HepG2 (cell line): Measurements from ENCODE around the gene RAG2. TPM values are rescaled to one million over a fixed set of nuclear protein-coding genes. Genes with fewer than 3 reads are reported as not detected.

Experiments
- ATAC-seq: fragments of 200-7000 bp; cut with Tn5 transposase; 3 replicates; pipeline ENCODE4 v1.9.1; 2020; ENCODE audit warnings: mild to moderate bottlenecking, moderate library complexity
- BruUV-seq: library from RNA; stranded (reverse); fragments of 400-500 nt; replicated peaks from 2 replicates; lab custom pipeline; 2021; lab: Mats Ljungman, UMichigan
- CTCF ChIA-PET: fragments of 300-600 bp; formaldehyde crosslinking; extraction: SDS; loops from one replicate; lab custom pipeline; 2021; ENCODE audit warnings: low total read pairs, inconsistent platforms, low intra/inter-chr PET ratio; lab: Yijun Ruan, JAX
- POLR2A ChIA-PET: fragments of 350-600 bp; sonication (Branson Sonifier 250); formaldehyde crosslinking; loops from one replicate; lab custom pipeline; 2020; ENCODE audit warnings: antibody characterized with exemption, inconsistent platforms; lab: Yijun Ruan, JAX
- DNase-seq: peaks from one replicate; pipeline ENCODE4 v3.0.0-alpha.2; 2015; ENCODE audit warnings: low spot score
- FAIRE-seq: peaks from 3 replicates; lab custom pipeline; 2011; peaks lifted over from hg19 to GRCh38; lab: Jason Lieb, UNC
- H2AFZ ChIP-seq: one replicate; pipeline ENCODE4 v1.6.1; 2011; ENCODE audit warnings: low read length, inconsistent platforms
- H3K27ac ChIP-seq: fragments of 300-600 bp; 3 replicates; pipeline ENCODE4 v1.8.0; 2011; ENCODE audit warnings: mixed run types, mild to moderate bottlenecking, mixed read lengths, low read length, inconsistent platforms; ENCODE audit not compliant: insufficient read depth; ENCODE audit errors: extremely low read length
- H3K27me3 ChIP-seq, 2 experiments: fragments of 200-600 bp in 1 of 2; 2 replicates in 1 of 2; 3 replicates in 1 of 2; pipeline versions ENCODE4 v1.6.0 to v1.8.0; 2011; ENCODE audit warnings: low read length in 2 of 2, mild to moderate bottlenecking in 2 of 2, moderate library complexity in 2 of 2, inconsistent platforms in 1 of 2; ENCODE audit not compliant: insufficient read depth in 2 of 2, control insufficient read depth in 1 of 2
- H3K36me3 ChIP-seq, 2 experiments: fragments of 200-600 bp in 1 of 2; replicated peaks in 1 of 2; 2 replicates in 1 of 2; 3 replicates in 1 of 2; pipeline versions ENCODE4 v1.5.1 to v1.8.0; 2011; ENCODE audit warnings: low read length in 2 of 2, inconsistent platforms in 1 of 2; ENCODE audit not compliant: insufficient read depth in 2 of 2, control insufficient read depth in 1 of 2
- H3K4me1 ChIP-seq: 2 replicates; pipeline ENCODE4 v1.5.1; 2012; ENCODE audit warnings: low read length, inconsistent platforms; ENCODE audit not compliant: insufficient read depth
- H3K4me2 ChIP-seq: 2 replicates; pipeline ENCODE4 v1.6.0; 2011; ENCODE audit warnings: low read depth, low read length, inconsistent platforms
- H3K4me3 ChIP-seq, 3 experiments: fragments of 200-600 bp in 1 of 3; sonication (generic), shearing (Covaris generic) in 1 of 3; replicated peaks in 1 of 3; 2 replicates each; pipeline ENCODE4 v1.5.1; 2011 to 2016; ENCODE audit warnings: low read length in 3 of 3, inconsistent platforms in 2 of 3, low read depth in 2 of 3, mild to moderate bottlenecking in 2 of 3, control low read depth in 1 of 3, mixed read lengths in 1 of 3; ENCODE audit not compliant: insufficient read depth in 1 of 3
- H3K79me2 ChIP-seq: one replicate; pipeline ENCODE4 v1.6.1; 2011; ENCODE audit warnings: low read length, inconsistent platforms; ENCODE audit not compliant: insufficient read depth
- H3K9ac ChIP-seq: 2 replicates; pipeline ENCODE4 v1.6.0; 2011; ENCODE audit warnings: mild to moderate bottlenecking, low read depth, low read length, inconsistent platforms; ENCODE audit not compliant: insufficient read depth
- H3K9me3 ChIP-seq: 2 replicates; pipeline ENCODE4 v1.5.1; 2012; ENCODE audit warnings: mild to moderate bottlenecking, low read length
- H4K20me1 ChIP-seq: 2 replicates; pipeline ENCODE4 v1.6.0; 2011; ENCODE audit warnings: inconsistent platforms, mild to moderate bottlenecking, low read length, moderate library complexity; ENCODE audit not compliant: insufficient read depth
- AGO1 ChIP-seq: fragments of 200-400 bp; formaldehyde crosslinking; IDR thresholded peaks from 2 replicates; pipeline ENCODE4 v1.6.1; 2017; ENCODE audit warnings: mild to moderate bottlenecking, low read depth, low read length, moderate library complexity; ENCODE audit not compliant: poor library complexity, severe bottlenecking
- ATAD3A ChIP-seq: sonication (generic); formaldehyde crosslinking; IDR thresholded peaks from 2 replicates; pipeline ENCODE4 v1.4.0; 2020; ENCODE audit warnings: missing genetic modification reagents
- HOXA7 ChIP-seq: sonication (generic); formaldehyde crosslinking; IDR thresholded peaks from 2 replicates; pipeline ENCODE4 v1.8.1; 2022; ENCODE audit warnings: mild to moderate bottlenecking, missing genetic modification reagents, moderate library complexity
- STAT5B ChIP-seq: sonication (generic); formaldehyde crosslinking; IDR thresholded peaks from 2 replicates; pipeline ENCODE4 v1.4.0; 2020; ENCODE audit warnings: missing genetic modification reagents
- ZNF274 ChIP-seq: sonication (generic); formaldehyde crosslinking; IDR thresholded peaks from 2 replicates; pipeline ENCODE4 v1.5.1; 2020; ENCODE audit warnings: mild to moderate bottlenecking, missing genetic modification reagents
- ZNF468 ChIP-seq: sonication (generic); formaldehyde crosslinking; IDR thresholded peaks from 2 replicates; pipeline ENCODE4 v1.8.0; 2022; ENCODE audit warnings: mild to moderate bottlenecking, moderate library complexity, missing genetic modification reagents
- WGBS: methylation state at CpG from one replicate; pipeline ENCODE4 v1.1.6; 2017; ENCODE audit warnings: low lambda C conversion rate; 5-methylcytosine and 5-hydroxymethylcytosine counted together
- in situ Hi-C: cut with HindIII; loops from 2 replicates; pipeline ENCODE4 v1.10.0; 2017; ENCODE audit warnings: low pct_unique_long_range_greater_than_20kb; ENCODE audit not compliant: extremely low pct_ligation_motif_present
- intact Hi-C: fragments of 100-400 bp; cut with micrococcal nuclease; formaldehyde crosslinking; loops from one replicate; pipeline ENCODE4 v1.10.0; 2022; ENCODE audit not compliant: unreplicated experiment
- polyA plus RNA-seq, 8 experiments: library from polyadenylated mRNA; depleted of rRNA in 3 of 8; stranded (reverse) in 7 of 8; unstranded in 1 of 8; fragments of >200 nt; fragmentation: Illumina TruSeq in 4 of 8; extraction: Trizol in 4 of 8; gene quantifications; 2 replicates each; pipeline versions ENCODE4 v1.2.1 to v1.2.3, GENCODE V29; 2011 to 2016; ENCODE audit warnings: low read depth in 4 of 8, missing spikeins in 1 of 8, mixed read lengths in 1 of 8; ENCODE audit not compliant: insufficient read depth in 1 of 8
- total RNA-seq, 5 experiments: library from RNA; depleted of rRNA; stranded (reverse); fragments of >200 nt; fragmentation: Illumina TruSeq; extraction: Trizol; gene quantifications; 2 replicates each; pipeline ENCODE4 v1.2.3, GENCODE V29; 2016; ENCODE audit warnings: low read depth in 1 of 5
- TF ChIP-seq, protein P1 (sequence below): sonication (generic); formaldehyde crosslinking; IDR thresholded peaks from 2 replicates; pipeline ENCODE4 v1.4.0; 2020; ENCODE audit warnings: missing genetic modification reagents

The RAG2 gene
- total and polyA plus RNA-seq, 2 of the 13 experiments (the other 11 are each of a cell fraction or from before 2014, with no cell fraction given), result not detected

GRCh38 chr11:36615826-36616225, 17.8 kb upstream of the RAG2 start (continued):
- no peak for TF ChIP-seq ZNF274 (CRISPR knock-in tag)
- TF ChIP-seq, protein P1, sequence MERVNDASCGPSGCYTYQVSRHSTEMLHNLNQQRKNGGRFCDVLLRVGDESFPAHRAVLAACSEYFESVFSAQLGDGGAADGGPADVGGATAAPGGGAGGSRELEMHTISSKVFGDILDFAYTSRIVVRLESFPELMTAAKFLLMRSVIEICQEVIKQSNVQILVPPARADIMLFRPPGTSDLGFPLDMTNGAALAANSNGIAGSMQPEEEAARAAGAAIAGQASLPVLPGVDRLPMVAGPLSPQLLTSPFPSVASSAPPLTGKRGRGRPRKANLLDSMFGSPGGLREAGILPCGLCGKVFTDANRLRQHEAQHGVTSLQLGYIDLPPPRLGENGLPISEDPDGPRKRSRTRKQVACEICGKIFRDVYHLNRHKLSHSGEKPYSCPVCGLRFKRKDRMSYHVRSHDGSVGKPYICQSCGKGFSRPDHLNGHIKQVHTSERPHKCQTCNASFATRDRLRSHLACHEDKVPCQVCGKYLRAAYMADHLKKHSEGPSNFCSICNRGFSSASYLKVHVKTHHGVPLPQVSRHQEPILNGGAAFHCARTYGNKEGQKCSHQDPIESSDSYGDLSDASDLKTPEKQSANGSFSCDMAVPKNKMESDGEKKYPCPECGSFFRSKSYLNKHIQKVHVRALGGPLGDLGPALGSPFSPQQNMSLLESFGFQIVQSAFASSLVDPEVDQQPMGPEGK (CRISPR knock-in tag), result no peak
- TF ChIP-seq, all 625 proteins: peak for 0

DNA sequence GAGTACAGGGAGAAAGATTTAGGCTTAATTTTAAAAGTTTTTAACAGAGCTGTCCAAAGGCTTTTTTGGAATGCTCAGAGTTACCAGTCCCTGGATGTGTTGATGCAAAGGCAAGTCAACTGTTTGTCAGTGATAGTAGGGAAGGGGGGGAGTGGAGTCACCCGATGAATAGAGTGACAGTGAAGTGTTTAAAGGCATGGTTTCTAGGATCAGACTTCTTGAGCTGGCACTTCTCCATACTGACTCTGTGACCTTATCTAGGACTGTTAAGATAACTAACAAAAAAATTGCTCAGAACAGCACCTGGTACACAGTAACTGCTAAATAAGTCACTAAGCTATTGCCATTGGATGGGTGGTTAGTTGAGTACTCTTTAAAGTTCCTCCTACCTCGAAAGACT, 11.3 kb upstream of the RAG2 start:
- BruUV-seq, result no TSS peak
- no peaks in the 10 kb centered on the region for H3K9me3 ChIP-seq

More for the DNA sequence above, 11.3 kb upstream of the RAG2 start:
- H3K27me3 ChIP-seq, result no peaks in the 10 kb centered on the region; a peak in 1 of 5 replicates
- H3K79me2 ChIP-seq, result no peaks in the 10 kb centered on the region
- H3K4me2 ChIP-seq, result no peak overlapping the region
- H3K36me3 ChIP-seq, result no peaks in the 10 kb centered on the region
- no peak overlapping the region for H3K4me3 ChIP-seq
- ATAC-seq, result no peak
- no peak overlapping the region for H3K9ac ChIP-seq
- CTCF ChIA-PET, result no interaction called here
- no peaks in the 10 kb centered on the region for H4K20me1 ChIP-seq
- no peak for FAIRE-seq
- TF ChIP-seq STAT5B, result no peak
- TF ChIP-seq ZNF468 (CRISPR knock-in tag), result no peak
- TF ChIP-seq AGO1, result no peak
- no peak for TF ChIP-seq HOXA7 (CRISPR knock-in tag)
- TF ChIP-seq ATAD3A, result no peak
- POLR2A ChIA-PET, result no interaction called here
- intact Hi-C loops (no loop called here), in situ Hi-C loops (no loop called here)
- H3K27ac ChIP-seq, result no peak overlapping the region
- DNase-seq, result no peak
- no peaks in the 10 kb centered on the region for H3K4me1 ChIP-seq
- 44% methylated on average over 2 of the region's 2 CpGs for WGBS
- H2AFZ ChIP-seq, result no peak overlapping the region
